Stimulated activated CD8-positive, alpha-beta memory T cell treated with anti-CD3 and anti-CD28 coated beads, Interleukin-15, amount 100 ng/mL, for 24 hours (primary cell): ENCODE results near the gene E2F2.
A peak's percentile ranks its signal among the peaks of the same experiment; 100 is the strongest.
"Not testable (repeated sequence)": the region's sequence is repeated elsewhere in the genome, so short reads cannot be mapped to it uniquely, and the experiment has no call there.

Source experiments
- DNase-seq: peaks from one replicate; pipeline ENCODE4 v3.0.0-alpha.2; 2020; ENCODE audit warnings: low read depth

The E2F2 gene

DNA sequence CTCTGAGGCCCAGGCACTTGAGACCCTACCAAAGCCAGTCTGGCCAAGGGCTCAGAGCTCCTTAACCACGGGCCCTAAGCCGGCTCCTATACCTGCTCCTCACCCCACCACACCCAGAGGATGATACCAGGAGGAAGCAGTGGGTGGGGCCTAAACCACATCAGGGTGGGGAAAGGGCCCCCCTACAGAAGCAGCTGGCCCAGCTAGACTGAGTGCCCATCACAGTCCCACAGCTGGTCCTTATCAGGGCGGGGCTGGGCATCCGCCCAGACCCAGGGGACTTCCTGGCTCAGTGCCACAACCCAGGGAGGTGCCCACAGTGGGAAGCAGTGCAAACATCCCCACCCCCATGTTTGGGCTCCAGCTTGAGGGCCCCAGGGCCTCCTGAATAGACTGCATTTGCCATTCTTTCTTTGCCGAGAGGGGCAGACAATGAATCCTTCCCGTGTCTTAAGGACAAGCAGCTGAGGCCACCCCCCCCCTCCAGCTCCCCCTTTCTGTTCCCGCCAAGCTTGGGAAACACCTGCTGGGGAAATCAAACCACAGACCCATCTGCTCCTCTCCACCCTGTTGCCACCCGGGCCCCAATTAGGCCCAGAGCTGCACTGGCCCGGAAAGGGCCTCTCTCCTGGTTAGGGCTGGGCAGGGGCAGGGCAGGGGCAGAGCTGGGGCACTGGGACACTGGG, 6.2 kb downstream of the E2F2 start:
- DNase-seq: no peak

DNA sequence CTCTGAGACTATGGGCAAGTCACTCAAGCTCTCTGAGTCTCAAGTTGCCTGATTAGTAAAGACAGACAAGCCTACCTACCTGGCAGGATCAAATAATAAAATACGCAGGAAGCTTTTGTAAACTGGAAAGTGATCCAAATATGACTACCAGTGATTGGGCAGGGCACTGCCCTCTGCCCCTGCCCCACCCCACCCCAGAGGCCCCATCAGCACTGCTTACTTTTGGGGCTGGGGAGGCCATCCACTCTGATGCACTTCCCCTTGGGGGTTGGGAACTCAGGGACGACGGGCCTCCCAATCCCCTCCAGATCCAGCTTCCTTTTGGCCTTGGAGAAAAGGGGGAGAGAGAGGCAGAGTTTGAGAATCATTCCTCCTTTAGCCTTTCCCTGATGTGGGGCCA, 6.9 kb downstream of the E2F2 start:
- no peak for DNase-seq

DNA sequence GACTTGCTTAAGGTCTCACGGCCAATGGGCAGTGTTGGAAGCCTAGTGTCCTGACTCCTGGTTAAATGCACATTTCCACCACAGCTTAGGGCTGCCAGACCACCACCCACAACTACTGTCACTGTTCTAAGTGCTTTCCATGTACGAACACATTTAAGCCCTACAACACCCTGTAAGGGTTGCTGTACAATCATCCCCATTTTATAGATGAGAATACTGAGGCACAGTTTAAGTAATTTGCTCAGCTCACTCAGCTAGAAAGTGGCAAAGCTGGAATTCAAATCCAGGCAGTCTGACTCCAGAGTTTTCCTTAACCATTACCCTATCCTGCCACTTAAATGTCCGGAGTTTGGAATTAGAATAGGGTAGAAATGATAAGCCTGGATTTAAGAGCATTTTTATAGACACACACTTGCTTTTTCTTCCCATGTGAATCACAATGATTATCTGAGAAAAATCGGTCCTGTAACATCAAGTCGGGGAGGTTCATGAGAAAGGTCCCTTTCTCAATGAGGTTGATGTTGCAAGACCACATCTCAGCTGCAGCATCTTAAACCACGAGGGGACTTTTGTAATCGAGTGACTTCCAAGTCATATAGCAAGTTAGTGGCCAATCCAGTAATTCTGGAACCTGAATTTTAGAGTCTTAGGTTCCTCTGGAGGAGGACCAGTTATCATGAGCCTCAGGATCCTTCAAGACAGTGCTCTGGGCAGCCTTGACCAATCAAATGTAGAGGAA, 8.6 kb downstream of the E2F2 start:
- no peak for DNase-seq

DNA sequence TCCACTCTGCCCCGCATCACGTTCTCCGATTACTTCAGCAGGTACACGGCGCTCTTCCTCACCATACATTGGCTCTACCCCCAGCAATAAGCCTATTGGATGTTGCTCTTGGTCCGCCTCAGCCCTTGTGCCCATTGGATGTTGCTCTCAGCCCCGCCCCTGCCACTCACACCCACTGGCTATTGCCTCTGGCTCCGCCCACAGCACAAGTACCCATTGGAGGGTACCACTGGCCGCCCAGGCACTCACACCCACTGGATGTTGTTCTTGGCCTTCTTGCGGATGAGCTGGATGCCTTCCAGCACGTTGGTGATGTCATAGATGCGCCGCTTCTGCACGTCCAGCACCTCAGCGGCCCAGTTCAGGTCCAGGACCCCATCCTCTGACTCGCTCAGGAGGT, 9.4 kb downstream of the E2F2 start:
- no peak for DNase-seq

DNA sequence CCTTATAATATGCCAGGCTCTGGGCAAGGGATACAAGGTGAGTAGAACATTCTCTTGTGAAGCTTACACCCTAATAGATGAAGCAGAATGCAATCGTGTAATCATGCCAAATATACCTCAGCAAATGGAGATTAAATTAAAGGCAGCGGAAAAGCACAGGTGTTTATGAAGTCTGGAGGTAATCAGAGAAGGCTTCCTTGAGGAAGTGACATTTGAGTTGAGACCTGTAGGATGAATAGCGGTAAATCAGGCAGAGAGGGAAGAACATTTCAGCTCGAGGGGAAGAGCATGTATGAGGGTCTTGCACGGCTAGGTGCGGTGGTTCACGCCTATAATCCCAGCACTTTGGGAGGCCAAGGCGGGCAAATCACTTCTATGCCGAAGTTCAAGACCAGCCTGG, 13.5 kb downstream of the E2F2 start:
- no peak for DNase-seq

DNA sequence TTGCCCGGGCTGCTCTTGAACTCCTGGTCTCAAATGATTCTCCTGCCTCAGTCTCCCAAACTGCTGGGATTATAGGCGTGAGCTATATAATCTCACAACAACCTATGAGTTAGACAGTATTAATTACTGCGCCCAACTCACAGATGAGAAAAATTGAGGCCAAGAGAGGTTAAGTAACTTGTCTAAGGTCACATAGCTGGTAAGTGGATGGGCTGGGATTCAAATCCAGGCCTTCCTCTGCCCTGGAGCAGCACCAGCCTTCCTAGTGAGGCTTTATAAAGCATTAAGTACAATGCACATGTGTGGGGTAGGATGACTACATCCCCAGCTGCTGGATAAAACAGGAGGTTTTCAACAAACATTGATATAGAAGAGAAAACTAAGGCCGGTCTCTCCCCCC, 15.1 kb downstream of the E2F2 start:
- DNase-seq: no peak

DNA sequence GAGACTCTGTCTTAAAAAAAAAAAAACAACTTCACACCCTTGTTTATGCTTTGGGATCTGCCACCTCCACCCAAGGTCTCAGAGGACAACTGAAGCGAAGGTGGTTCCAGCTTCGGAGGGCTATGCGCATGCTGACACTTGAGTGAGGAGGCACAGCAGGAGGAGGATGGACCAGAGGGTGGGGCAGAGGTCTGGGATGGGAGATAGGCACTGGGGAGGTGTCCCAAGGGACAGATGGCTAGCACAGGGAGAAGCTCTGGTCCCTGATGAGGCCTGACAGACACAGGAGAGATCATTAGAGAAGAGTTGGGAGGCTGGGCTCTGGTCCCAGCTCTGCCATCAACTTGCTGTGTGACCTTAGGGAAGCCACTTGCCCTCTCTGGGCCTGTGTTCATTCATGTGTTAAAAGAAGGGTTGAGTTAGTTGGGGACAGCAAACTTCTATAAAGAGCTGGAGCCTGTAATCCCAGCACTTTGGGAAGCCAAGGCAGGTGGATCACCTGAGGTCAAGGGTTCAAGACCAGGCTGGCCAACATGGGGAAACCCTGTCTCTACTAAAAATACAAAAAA, 16.8 kb downstream of the E2F2 start:
- DNase-seq: no peak

DNA sequence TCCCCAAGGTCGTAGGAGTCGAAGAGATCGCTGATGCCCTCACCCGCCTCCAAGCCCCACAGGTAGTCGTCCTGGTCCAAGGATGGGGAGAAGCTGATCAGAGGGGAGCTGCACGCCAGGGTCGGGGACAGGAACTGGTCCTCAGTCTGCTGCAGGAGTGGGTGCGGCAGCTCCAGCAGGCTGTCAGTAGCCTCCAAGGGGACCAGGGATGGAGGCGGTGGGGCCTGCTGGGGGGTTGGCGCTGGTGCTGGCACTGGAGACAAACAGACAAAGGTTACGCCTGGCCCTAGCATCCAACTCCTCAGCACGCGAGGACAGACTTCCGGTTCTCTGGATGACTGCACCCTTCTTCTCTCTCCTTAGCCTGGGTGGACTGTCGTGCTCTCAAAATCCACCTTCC, 21.1 kb downstream of the E2F2 start:
- DNase-seq: no peak

DNA sequence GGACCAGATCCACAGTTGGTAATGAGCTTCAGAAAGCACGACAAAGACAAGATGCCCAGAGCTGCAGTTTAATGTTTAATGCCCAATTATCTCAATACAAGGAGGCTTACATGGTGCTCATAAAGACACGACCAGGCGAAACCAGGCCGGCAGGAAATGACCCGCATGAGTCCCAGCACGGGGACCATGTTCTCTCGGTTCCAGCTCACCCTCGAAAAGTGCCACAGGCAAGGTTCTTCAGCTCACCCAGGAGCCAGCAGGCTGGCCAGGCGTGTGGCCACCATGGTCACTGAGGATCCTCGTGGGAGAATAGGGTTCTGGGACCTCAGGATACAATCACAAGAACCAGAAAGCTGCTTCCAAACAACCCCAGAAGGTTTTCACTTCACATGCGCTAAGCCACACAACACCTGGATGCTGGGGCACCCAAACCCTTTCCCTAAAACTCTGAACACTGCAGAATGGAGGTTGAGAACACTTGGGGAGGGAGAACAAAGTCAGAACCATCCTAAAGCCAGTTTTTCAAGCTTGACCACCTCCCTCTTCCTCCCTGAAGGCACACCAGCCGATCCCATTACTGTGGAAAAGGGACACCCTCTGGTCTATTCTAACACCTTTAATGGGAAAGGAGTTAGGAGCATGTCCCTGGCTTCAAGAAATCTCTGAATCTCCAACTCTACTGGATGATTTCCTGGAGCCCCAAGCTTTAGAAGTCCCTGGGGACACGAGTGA, 24.5 kb downstream of the E2F2 start:
- no peak for DNase-seq

DNA sequence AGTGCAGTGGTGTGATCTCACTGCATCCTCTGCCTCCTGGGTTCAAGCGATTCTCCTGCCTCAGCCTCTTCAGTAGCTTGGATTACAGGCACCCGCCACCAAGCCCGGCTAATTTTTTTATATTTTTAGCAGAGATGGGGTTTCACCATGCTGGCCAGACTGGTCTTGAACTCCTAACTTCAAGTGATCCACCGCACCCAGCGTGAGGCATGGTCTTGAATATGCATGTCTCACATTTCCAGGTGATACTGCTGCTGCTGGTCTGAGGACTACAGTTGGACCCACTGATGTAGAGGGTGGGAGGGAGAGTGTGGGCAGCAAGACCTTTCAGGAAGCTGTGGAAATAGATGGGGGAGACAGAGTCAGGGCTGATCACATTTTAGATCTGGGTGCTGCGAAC, 25.2 kb downstream of the E2F2 start:
- DNase-seq: no peak

DNA sequence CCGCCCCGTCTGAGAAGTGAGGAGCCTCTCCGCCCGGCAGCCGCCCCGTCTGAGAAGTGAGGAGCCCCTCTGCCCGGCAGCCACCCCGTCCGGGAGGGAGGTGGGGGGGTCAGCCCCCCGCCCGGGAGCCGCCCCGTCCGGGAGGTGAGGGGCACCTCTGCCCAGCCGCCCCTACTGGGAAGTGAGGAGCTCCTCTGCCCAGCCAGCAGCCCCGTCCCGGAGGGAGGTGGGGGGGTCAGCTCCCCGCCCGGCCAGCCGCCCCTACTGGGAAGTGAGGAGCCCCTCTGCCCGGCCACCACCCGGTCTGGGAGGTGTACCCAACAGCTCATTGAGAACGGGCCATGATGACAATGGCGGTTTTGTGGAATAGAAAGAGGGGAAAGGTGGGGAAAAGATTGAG, 26.9 kb downstream of the E2F2 start:
- not testable (repeated sequence) for DNase-seq

DNA sequence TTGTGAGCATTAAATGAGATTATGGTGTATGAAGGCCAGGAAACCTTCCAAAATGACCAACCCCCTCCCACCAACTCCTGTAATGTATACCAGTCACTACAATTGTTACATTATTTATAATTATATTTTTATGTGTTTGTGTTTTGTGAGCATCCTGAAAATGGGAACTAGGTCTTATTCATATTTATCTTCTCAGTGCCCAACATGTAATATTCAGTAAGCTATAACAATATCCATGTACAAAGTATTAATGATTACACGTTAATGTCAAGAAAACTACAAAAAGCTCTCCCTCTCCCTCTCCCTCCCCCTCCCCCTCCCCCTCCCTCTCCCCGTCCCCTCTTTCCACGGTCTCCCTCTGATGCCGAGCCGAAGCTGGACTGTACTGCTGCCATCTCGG, 28.1 kb downstream of the E2F2 start:
- no peak for DNase-seq

DNA sequence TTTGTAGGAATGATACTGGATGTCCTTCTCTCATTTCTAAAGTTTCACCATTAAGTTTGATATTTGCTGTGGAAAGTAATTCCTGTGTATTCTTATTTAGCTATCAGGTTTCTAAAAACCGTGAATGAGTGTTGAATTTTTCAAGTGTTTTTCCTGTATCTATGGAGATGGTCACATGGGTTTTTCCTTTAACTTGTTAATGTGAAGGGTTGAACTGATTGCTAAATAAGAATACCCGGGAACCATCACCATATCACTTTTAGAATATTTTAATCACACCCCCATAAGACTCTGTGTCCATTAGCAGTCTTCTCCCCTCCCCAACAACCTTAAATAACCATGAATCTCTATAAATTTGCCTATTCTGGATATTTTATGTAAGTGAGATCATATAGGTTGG, 30.6 kb downstream of the E2F2 start:
- DNase-seq: no peak

DNA sequence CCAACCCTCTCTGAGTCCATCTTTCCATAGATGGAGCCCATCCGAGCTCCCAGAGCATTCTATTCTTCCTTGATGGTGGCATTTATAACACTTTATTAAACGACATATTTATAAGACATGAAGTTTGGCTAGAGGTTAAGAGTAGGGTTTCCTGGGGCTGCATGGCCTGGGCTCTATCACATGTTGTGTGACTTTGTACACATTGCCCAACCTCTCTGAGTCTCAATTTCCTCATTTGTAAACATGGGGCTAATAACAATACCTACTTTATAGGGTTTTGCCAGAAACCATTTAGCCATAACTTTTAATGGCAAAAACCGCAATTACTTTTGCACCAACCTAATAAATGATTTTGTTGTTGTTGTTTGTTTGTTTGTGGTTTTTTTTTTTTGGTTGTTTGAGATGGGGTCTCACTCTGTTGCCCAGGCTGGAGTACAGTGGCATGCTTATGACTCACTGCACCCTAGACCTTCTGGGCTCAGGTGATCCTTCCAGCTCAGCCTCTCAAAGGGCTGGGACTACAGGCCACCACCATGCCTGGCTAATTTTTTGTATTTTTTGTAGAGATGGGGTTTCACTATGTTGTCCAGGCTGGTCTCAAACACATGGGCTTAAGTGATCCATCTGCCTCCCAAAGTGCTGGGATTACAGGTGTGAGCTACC, 33.1 kb downstream of the E2F2 start:
- no peak for DNase-seq

DNA sequence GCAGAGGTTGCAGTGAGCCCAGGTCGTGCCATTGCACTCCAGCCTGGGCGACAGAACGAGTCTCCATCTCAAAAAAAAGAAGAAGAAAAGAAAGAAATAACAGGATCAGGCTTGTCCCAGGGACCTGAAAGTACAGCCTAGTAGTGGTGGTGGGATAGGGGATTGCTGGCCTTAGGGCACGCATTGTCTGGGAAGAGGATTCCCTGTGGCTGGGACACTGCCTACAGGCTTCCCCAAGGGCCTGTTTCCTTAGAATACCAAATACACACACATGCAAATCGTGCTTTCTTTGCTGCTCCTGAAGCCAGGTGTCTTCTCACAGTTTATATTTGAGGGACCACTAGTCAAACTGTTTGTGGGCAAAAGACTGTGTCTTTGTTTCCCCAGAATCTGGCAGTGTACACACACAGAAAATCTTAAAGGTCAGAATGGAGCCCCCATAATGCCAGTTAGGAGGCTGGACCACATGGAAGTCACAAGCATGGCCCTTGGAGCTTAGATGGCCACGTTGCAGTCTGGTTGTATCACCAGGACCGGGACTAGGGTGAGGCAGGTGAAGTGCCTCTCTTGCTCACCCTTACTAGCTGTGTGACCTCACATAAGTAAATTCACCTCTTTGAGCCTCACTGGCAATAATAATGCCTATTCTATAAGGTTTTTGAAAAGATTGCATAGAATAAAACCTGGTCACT, 34.4 kb downstream of the E2F2 start:
- DNase-seq: no peak

DNA sequence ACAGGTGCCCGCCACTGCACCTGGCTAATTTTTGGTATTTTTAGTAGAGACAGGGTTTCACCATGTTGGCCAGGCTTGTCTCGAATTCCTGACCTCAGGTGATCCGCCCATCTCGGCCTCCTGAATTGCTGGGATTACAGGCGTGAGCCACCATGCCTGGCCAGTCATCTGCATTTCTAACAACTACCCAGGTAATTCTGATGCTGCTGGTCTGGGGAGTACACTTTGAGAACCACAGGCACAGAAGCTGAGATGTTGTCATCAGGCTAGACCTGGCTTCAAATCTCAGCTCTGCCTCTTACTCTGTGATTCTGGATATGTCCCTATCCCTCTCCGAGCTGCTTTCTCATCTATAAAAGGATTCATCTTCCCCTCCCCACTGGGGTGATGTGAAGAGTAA, 36.2 kb downstream of the E2F2 start:
- not testable (repeated sequence) for DNase-seq

DNA sequence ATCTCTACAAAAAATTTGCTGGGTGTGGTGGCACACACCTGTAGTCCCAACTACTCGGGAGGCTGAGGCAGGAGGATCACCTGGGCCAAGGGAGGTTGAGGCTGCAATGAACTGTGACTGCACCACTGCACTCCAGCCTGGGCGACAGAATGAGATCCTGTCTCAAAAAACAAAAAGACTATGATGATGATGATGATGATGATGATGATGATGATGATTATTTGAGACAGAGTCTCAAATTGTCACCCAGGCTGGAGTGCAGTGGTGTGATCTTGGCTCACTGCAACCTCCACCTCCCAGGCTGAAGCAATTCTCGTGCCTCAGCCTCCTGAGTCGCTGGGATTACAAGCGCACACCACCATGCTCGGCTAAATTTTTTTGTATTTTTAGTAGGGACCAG, 38.3 kb downstream of the E2F2 start:
- DNase-seq: not testable (repeated sequence)

DNA sequence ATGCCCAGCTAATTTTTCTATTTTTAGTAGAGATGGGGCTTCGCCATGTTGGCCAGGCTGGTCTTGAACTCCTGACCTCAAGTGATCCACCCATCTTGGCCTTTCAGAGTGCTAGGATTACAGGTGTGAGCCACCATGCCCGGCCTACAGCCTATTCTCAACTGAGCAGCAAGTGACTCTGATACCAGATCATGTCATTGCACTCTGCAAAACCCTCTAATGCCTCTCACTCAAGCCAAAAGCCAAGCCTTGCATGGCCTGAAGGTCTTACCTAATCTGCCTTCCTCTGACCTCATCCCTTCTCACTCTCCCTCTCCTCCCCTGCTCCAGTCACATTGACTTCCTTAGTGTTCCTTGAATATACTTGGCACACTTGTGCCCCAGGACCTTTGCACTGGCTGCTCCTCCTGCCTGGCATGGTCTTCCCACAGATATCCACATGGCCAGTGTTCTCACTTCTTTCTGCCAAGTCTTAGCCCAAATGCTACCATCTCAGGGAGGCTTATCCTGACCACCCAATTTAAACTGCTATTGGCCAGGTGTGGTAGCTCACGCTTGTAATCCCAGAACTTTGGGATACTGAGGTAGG, 38.8 kb downstream of the E2F2 start:
- no peak for DNase-seq

DNA sequence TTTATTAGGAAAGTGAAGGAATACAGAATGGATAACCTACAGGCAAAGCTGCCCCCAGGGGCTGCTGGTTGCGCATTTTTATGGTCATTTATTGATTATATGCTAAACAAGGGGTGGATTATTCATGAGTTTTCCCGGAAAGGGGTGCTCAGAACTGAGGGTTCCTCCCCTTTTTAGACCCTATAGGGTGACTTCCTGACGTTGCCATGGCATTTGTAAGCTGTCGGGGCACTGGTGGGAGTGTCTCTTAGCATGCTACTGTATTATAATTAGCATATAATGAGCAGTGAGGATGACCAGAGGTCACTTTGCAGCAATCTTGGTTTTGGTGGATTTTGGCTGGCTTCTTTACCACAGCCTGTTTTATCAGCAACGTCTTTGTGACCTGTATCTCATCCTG, 41.2 kb downstream of the E2F2 start:
- DNase-seq: no peak

DNA sequence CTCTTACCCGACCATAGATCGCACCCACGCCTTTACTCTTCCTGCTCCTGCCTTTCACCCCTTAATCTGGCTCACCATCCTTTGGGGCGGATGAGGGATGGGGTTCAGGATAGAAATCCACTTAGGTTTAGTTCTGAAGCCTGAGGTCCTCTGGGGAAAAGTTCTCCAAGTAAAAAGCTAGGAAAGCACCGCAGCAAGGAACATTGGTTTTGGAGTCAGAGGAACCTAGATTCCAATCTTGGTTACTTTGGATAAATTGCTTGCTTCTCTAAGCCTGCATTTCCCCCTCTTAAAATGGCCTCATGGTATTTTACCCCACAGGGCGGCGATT, 46.1 kb downstream of the E2F2 start:
- DNase-seq: no peak

DNA sequence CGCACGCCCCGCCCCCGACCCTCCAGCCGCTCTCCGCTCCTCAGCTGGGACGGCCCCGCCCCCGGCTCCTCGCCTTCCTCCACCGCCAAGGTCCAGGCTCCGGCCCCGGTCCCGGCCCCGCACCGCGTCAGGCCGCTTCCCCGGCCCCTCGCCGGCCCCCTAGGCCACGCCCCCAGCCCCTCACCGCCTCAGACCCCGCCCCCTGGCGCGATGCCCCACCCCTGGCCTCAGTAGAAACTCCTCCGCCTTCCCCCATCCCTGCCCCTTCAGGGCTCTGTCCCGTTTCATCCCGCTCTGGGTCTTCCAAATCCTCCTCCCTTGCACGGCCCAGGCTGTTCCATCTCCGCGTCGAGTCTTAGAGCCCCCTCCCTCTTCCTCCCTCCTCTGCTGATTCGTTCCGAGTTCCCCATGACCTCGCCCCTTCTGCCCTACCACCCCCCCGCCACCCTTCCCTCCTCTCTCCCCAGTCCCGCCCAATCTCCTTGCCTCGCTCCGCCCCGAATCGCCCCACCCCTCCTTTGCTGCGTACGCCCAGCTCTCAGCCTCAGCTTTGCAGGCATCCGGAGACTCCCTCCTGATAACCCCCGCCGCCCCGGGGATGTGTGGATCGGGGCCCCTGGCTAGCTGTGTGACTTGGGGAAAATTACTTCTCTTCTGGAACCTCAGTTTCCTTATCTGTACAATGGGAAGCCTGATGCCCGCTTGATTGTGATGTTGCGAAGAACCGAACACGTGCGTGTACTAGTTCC, 46.6 kb downstream of the E2F2 start:
- DNase-seq: peak; percentile 61
